Neuronal stem cell (in vitro differentiated cells): ENCODE measurements around the gene CD151.

ENCODE experiments used
- DNase-seq: peaks from one replicate; pipeline ENCODE4 v3.0.0-alpha.2; 2013; ENCODE audit warnings: low spot score
- H2AFZ ChIP-seq: one replicate; pipeline ENCODE4 v1.6.1; 2013; ENCODE audit warnings: mild to moderate bottlenecking, low read length, inconsistent platforms
- H2AK5ac ChIP-seq: 2 replicates; pipeline ENCODE4 v1.6.1; 2013; ENCODE audit warnings: low read depth, mild to moderate bottlenecking, inconsistent platforms, low read length, moderate library complexity, mixed read lengths
- H2BK120ac ChIP-seq: 2 replicates; pipeline ENCODE4 v1.6.1; 2013; ENCODE audit warnings: low read depth, mild to moderate bottlenecking, inconsistent platforms, low read length, moderate library complexity, mixed read lengths
- H2BK12ac ChIP-seq: one replicate; pipeline ENCODE4 v1.6.1; 2013; ENCODE audit warnings: low read length, inconsistent platforms
- H2BK15ac ChIP-seq: 2 replicates; pipeline ENCODE4 v1.6.1; 2013; ENCODE audit warnings: mild to moderate bottlenecking, low read length, inconsistent platforms, mixed read lengths
- H2BK5ac ChIP-seq: one replicate; pipeline ENCODE4 v1.6.1; 2013; ENCODE audit warnings: inconsistent platforms, mild to moderate bottlenecking, low read length, moderate library complexity
- H3K14ac ChIP-seq: one replicate; pipeline ENCODE4 v1.6.1; 2013; ENCODE audit warnings: low read length, inconsistent platforms
- H3K18ac ChIP-seq: 2 replicates; pipeline ENCODE4 v1.6.1; 2013; ENCODE audit warnings: low read length, inconsistent platforms
- H3K23ac ChIP-seq: 2 replicates; pipeline ENCODE4 v1.6.1; 2013; ENCODE audit warnings: low read depth, mild to moderate bottlenecking, mixed read lengths, low read length, inconsistent platforms; ENCODE audit not compliant: poor library complexity
- H3K27ac ChIP-seq: replicated peaks from 3 replicates; pipeline ENCODE4 v1.5.1; 2013; ENCODE audit warnings: low read length, inconsistent platforms
- H3K27me3 ChIP-seq, 3 experiments: 2 replicates each; pipeline ENCODE4 v1.6.1; 2013; ENCODE audit warnings: low read length in 3 of 3, mild to moderate bottlenecking in 2 of 3, inconsistent platforms in 1 of 3, low read depth in 1 of 3, mixed read lengths in 1 of 3, moderate library complexity in 1 of 3; ENCODE audit not compliant: control insufficient read depth in 3 of 3, insufficient read depth in 3 of 3
- H3K36me3 ChIP-seq, 2 donors: replicated peaks in 1 of 2; 2 replicates each; pipeline ENCODE4 v1.6.1; 2013; ENCODE audit warnings: low read length in 2 of 2; ENCODE audit not compliant: control insufficient read depth in 2 of 2, insufficient read depth in 2 of 2
- H3K4ac ChIP-seq: 2 replicates; pipeline ENCODE4 v1.6.1; 2013; ENCODE audit warnings: inconsistent platforms, mild to moderate bottlenecking, low read length, moderate library complexity
- H3K4me1 ChIP-seq, 2 donors: 1 replicate in 1 of 2; 2 replicates in 1 of 2; pipeline ENCODE4 v1.6.1; 2013; ENCODE audit warnings: low read length in 2 of 2, low read depth in 1 of 2; ENCODE audit not compliant: control insufficient read depth in 2 of 2, insufficient read depth in 1 of 2
- H3K4me2 ChIP-seq: one replicate; pipeline ENCODE4 v1.6.1; 2013; ENCODE audit warnings: mild to moderate bottlenecking, low read length, inconsistent platforms; ENCODE audit not compliant: insufficient read depth, poor library complexity, severe bottlenecking
- H3K4me3 ChIP-seq, 2 donors: 2 replicates each; pipeline ENCODE4 v1.5.1; 2013; ENCODE audit warnings: low read length in 2 of 2, mild to moderate bottlenecking in 2 of 2, inconsistent platforms in 1 of 2, moderate library complexity in 1 of 2
- H3K79me1 ChIP-seq: one replicate; pipeline ENCODE4 v1.6.1; 2013; ENCODE audit warnings: low read depth, mild to moderate bottlenecking, inconsistent platforms, low read length, moderate library complexity
- H3K9ac ChIP-seq: one replicate; pipeline ENCODE4 v1.6.1; 2013; ENCODE audit warnings: mild to moderate bottlenecking, low read depth, low read length, inconsistent platforms; ENCODE audit not compliant: poor library complexity
- H3K9me3 ChIP-seq, 2 donors: replicated peaks in 1 of 2; 2 replicates each; pipeline versions ENCODE3 to v1.6.1; 2013; ENCODE audit warnings: low read length in 2 of 2, mild to moderate bottlenecking in 2 of 2, inconsistent platforms in 1 of 2, low read depth in 1 of 2, mixed read lengths in 1 of 2, moderate library complexity in 1 of 2; ENCODE audit not compliant: control insufficient read depth in 2 of 2, insufficient read depth in 1 of 2
- H4K8ac ChIP-seq: one replicate; pipeline ENCODE4 v1.6.1; 2013; ENCODE audit warnings: low read depth, mild to moderate bottlenecking, inconsistent platforms, low read length, moderate library complexity
- H4K91ac ChIP-seq: one replicate; pipeline ENCODE4 v1.6.1; 2013; ENCODE audit warnings: low read length, low read depth, mild to moderate bottlenecking, inconsistent platforms; ENCODE audit not compliant: poor library complexity
- WGBS, 2 donors: extraction: QIAGEN DNeasy Blood & Tissue Kit; methylation state at CpG; one replicate each; pipeline ENCODE4 v1.1.7; 2013; ENCODE audit warnings: missing lambda C conversion rate in 2 of 2, mixed read lengths in 1 of 2; ENCODE audit not compliant: insufficient read length in 2 of 2, insufficient replicate concordance in 1 of 2; ENCODE audit errors: extremely low coverage in 2 of 2; 5-methylcytosine and 5-hydroxymethylcytosine counted together

Gene CD151

DNA sequence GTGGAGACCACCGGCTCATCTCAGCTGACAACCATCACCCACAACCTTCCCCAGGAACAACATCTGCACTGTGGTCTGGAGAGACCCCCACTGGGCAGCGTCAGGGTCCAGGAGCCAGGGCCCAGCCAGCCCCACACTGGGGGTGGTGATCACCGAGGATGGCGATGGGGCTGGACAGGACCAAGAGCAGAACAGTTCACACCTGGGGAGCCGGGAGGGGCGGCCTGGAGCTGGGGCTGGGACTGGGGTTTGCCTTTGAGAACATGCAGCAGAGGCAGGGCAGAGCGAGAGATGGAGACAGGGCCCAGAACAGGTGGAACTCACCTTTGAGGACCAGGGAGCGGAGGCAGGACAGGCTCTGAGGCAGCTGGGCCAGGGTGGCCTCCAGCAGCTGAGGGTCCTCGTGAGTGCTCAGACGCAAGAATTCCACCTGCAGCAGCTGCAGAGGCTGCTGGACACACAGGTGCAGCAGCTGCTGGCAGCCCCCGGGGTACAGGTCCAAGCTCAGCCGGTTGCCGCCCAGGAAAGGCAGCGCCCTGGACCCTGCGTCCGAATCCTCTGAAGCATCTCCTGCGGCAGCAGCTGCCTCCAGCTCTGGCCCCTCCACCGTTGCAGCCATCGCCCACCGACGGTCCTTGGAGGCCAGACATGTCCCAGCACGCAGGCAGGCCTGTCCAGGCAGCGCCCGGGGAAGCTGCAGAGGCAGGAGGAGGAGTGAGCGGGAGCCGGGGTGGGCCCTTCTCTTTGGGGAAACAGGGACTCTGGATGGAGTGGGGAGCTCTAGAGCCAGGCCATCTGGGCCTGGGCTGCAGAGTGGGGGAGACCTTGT lies 28.8 kb upstream of the CD151 start:
- Histone ChIP-seq H3K14ac (peak overlapping the region; percentile 21), H3K4me1 (peaks cover 18 to 22% of the 10 kb centered on the region in 2 donors), H3K18ac (peak overlapping the region; percentile 92), H4K91ac (peak overlapping the region; percentile 25), H3K27me3 (no peaks in the 10 kb centered on the region), H3K4me3 (peak overlapping the region; percentile 58 to 80), H4K8ac (no peak overlapping the region), H3K4ac (peak overlapping the region; percentile 17), H2AK5ac (peak overlapping the region; percentile 90), H2BK15ac (peak overlapping the region; percentile 91), H2BK120ac (no peak overlapping the region), H2AFZ (no peak overlapping the region), H3K23ac (peak overlapping the region; percentile 20), H2BK5ac (peak overlapping the region; percentile 98), H3K4me2 (peak overlapping the region; percentile 91), H3K36me3 (peaks cover 23 to 48% of the 10 kb centered on the region in 2 donors), H2BK12ac (peak overlapping the region; percentile 16), H3K9ac (peak overlapping the region; percentile 88), H3K9me3 (no peaks in the 10 kb centered on the region), H3K79me1 (peaks cover 20% of the 10 kb centered on the region), H3K27ac (no peak overlapping the region)
- no CpG with 5 or more reads among the region's 26 CpGs for WGBS, 2 donors
- no peak for DNase-seq

GRCh38 chr11:804599-804964 lies 28.2 kb upstream of the CD151 start:
- H3K18ac ChIP-seq = peak overlapping the region; percentile 92
- peak overlapping the region; percentile 91 for H3K4me2 ChIP-seq
- no peak overlapping the region for H4K91ac ChIP-seq
- H2BK5ac ChIP-seq = peak overlapping the region; percentile 98
- no peaks in the 10 kb centered on the region for H3K9me3 ChIP-seq
- no peak for DNase-seq
- peaks cover 18 to 22% of the 10 kb centered on the region in 2 donors for H3K4me1 ChIP-seq
- WGBS, 2 donors = no CpG with 5 or more reads among the region's 18 CpGs
- H3K4me3 ChIP-seq = peak overlapping the region; percentile 58 to 80
- H3K79me1 ChIP-seq = peaks cover 22% of the 10 kb centered on the region
- peak overlapping the region; percentile 65 for H2AFZ ChIP-seq
- H3K27ac ChIP-seq = peak overlapping the region; percentile 44
- peak overlapping the region; percentile 3 for H2BK12ac ChIP-seq
- peak overlapping the region; percentile 90 for H2AK5ac ChIP-seq
- peak overlapping the region; percentile 5 for H3K23ac ChIP-seq
- H2BK120ac ChIP-seq = no peak overlapping the region
- peak overlapping the region; percentile 17 for H3K4ac ChIP-seq
- H2BK15ac ChIP-seq = peak overlapping the region; percentile 91
- no peak overlapping the region for H4K8ac ChIP-seq
- peak overlapping the region; percentile 82 for H3K14ac ChIP-seq
- H3K9ac ChIP-seq = peak overlapping the region; percentile 88
- H3K27me3 ChIP-seq = no peaks in the 10 kb centered on the region
- H3K36me3 ChIP-seq = peaks cover 23 to 42% of the 10 kb centered on the region in 2 donors

DNA sequence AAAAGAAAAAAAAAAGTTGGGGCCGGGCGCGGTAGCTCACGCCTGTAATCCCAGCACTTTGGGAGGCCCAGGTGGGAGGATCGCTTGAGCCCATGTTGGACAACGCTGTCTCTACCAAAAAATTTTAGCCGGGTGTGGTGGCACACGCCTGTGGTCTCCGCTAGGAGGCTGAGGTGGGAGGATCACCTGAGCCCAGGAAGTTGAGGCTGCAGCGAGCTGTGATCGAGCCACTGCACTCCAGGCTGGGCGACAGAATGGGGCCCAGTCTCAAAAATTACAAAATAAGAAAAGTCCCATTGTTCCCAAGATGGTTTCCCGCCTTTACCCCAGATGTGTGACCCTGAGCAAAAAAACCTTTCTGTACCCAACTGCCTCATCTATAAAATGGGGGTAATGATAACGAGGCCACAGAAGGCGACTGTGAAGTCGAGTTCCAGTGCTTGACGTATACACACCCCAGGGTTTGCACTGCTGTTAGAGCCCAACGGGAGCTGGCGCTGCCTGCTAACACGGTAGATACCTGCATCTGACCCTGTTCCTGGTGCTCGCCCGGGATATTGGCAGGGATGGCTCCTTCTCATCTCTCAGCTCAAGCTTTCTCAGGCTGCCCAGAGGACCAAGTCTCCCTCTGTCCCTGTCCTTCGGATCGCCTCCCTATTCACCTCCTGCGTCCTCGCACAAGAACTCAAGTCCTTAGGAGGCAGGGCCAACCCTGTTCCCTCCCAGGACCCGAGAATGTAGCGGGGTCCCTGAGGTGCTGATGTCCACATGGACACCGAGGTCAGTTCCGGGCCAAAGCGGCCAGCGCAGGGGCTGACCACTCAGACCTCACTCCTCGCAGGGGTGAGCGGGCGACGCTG lies 24.1 kb upstream of the CD151 start:
- WGBS, 2 donors = no CpG with 5 or more reads among the region's 36 CpGs
- Histone ChIP-seq H2AK5ac (peak overlapping the region; percentile 9), H3K4me1 (peaks cover 20 to 33% of the 10 kb centered on the region in 2 donors)

More for the DNA sequence above, 24.1 kb upstream of the CD151 start:
- H4K91ac ChIP-seq = no peak overlapping the region
- H3K4me3 ChIP-seq = peak overlapping the region; percentile 82 to 89
- H3K36me3 ChIP-seq = peaks cover 28 to 31% of the 10 kb centered on the region in 2 donors
- peak overlapping the region; percentile 36 for H2BK12ac ChIP-seq
- H2BK5ac ChIP-seq = peak overlapping the region; percentile 89
- H3K23ac ChIP-seq = no peak overlapping the region
- DNase-seq = no peak
- H3K9me3 ChIP-seq = no peaks in the 10 kb centered on the region
- no peak overlapping the region for H4K8ac ChIP-seq
- H3K18ac ChIP-seq = peak overlapping the region; percentile 90
- peak overlapping the region; percentile 72 for H3K14ac ChIP-seq
- no peak overlapping the region for H3K4ac ChIP-seq
- H2BK120ac ChIP-seq = no peak overlapping the region
- H2AFZ ChIP-seq = peak overlapping the region; percentile 99
- peak overlapping the region; percentile 96 for H3K4me2 ChIP-seq
- peaks cover 22% of the 10 kb centered on the region for H3K79me1 ChIP-seq
- H3K9ac ChIP-seq = peak overlapping the region; percentile 98
- peak overlapping the region; percentile 52 for H3K27ac ChIP-seq
- no peak overlapping the region for H2BK15ac ChIP-seq
- H3K27me3 ChIP-seq = no peaks in the 10 kb centered on the region
